ENCODE results near the gene FREY1. TPM values are rescaled to one million over a fixed set of nuclear protein-coding genes. Genes with fewer than 3 reads are reported as not detected.

Gene FREY1
- polyA plus RNA-seq, 1 donor (not counting 4 experiments of a cell fraction or from before 2014, with no cell fraction given): 0.25 TPM

- Histone ChIP-seq H3K9ac (ENCODE audit: control insufficient read depth, extremely low read depth, insufficient read depth, low read length) (no peak overlapping the region), H3K27ac (ENCODE audit: control insufficient read depth, insufficient read depth, low read length) (no peak overlapping the region), H3K4me3 (ENCODE audit: control insufficient read depth in 2 of 3, extremely low read depth in 1 of 3, insufficient read depth in 2 of 3, low read depth in 1 of 3, low read length in 3 of 3) (no peak overlapping the region), H3K9me3 (ENCODE audit: control insufficient read depth, low read depth, low read length) (no peaks in the 10 kb centered on the region), H3K79me2 (ENCODE audit: control insufficient read depth, insufficient read depth, low read length) (no peaks in the 10 kb centered on the region), H3K36me3 (ENCODE audit: control insufficient read depth in 2 of 2, extremely low read depth in 1 of 2, insufficient read depth in 2 of 2, low read length in 2 of 2) (peaks cover 6 to 18% of the 10 kb centered on the region in 2 experiments), H3K27me3 (ENCODE audit: control insufficient read depth, extremely low read depth, insufficient read depth, low read length) (no peaks in the 10 kb centered on the region), H3K4me2 (ENCODE audit: control insufficient read depth, extremely low read depth, insufficient read depth, low read depth, low read length) (no peak overlapping the region), H3K9me1 (ENCODE audit: control insufficient read depth, extremely low read depth, insufficient read depth, low read length) (no peaks in the 10 kb centered on the region), H2AFZ (ENCODE audit: control insufficient read depth, low read length) (no peak overlapping the region), H3K4me1 (ENCODE audit: control insufficient read depth, extremely low read depth, insufficient read depth, low read length) (no peaks in the 10 kb centered on the region), H4K20me1 (ENCODE audit: control insufficient read depth, extremely low read depth, insufficient read depth, low read length) (no peaks in the 10 kb centered on the region)
- DNase-seq (ENCODE audit: low read depth, low spot score): no peak
- FAIRE-seq: no peak
- dilution Hi-C loops (cut with MboI; ENCODE audit: extremely low pct_ligation_motif_present, low sequenced_read_pairs): no loop called here
- TF ChIP-seq EZH2 (IDR thresholded peaks at IDR 0.05; ENCODE audit: low read length): no peak
- no peak for TF ChIP-seq CTCF (optimal IDR thresholded peaks at IDR 0.05 in 1 of 3, IDR thresholded peaks at IDR 0.05 in 1 of 3, conservative IDR thresholded peaks at IDR 0.05 in 1 of 3; ENCODE audit: extremely low read depth in 1 of 3, insufficient read depth in 2 of 3, low read length in 3 of 3)
These were observed 41.3 kb upstream of the FREY1 start for GRCh38 chr11:45948356-45948755.

- FAIRE-seq (no peak), DNase-seq (ENCODE audit: low read depth, low spot score) (no peak)
- Histone ChIP-seq H3K9ac (ENCODE audit: control insufficient read depth, extremely low read depth, insufficient read depth, low read length) (no peak overlapping the region), H3K79me2 (ENCODE audit: control insufficient read depth, insufficient read depth, low read length) (no peaks in the 10 kb centered on the region), H3K4me3 (ENCODE audit: control insufficient read depth in 2 of 3, extremely low read depth in 1 of 3, insufficient read depth in 2 of 3, low read depth in 1 of 3, low read length in 3 of 3) (no peak overlapping the region), H4K20me1 (ENCODE audit: control insufficient read depth, extremely low read depth, insufficient read depth, low read length) (no peaks in the 10 kb centered on the region), H3K27ac (ENCODE audit: control insufficient read depth, insufficient read depth, low read length) (no peak overlapping the region), H3K9me3 (ENCODE audit: control insufficient read depth, low read depth, low read length) (no peaks in the 10 kb centered on the region), H3K36me3 (ENCODE audit: control insufficient read depth in 2 of 2, extremely low read depth in 1 of 2, insufficient read depth in 2 of 2, low read length in 2 of 2) (peaks cover 6 to 18% of the 10 kb centered on the region in 2 experiments), H3K27me3 (ENCODE audit: control insufficient read depth, extremely low read depth, insufficient read depth, low read length) (no peaks in the 10 kb centered on the region), H2AFZ (ENCODE audit: control insufficient read depth, low read length) (no peak overlapping the region), H3K4me1 (ENCODE audit: control insufficient read depth, extremely low read depth, insufficient read depth, low read length) (no peaks in the 10 kb centered on the region), H3K9me1 (ENCODE audit: control insufficient read depth, extremely low read depth, insufficient read depth, low read length) (no peaks in the 10 kb centered on the region), H3K4me2 (ENCODE audit: control insufficient read depth, extremely low read depth, insufficient read depth, low read depth, low read length) (no peak overlapping the region)
- TF ChIP-seq CTCF (optimal IDR thresholded peaks at IDR 0.05 in 1 of 3, IDR thresholded peaks at IDR 0.05 in 1 of 3, conservative IDR thresholded peaks at IDR 0.05 in 1 of 3; ENCODE audit: extremely low read depth in 1 of 3, insufficient read depth in 2 of 3, low read length in 3 of 3) (no peak), EZH2 (IDR thresholded peaks at IDR 0.05; ENCODE audit: low read length) (no peak)
- dilution Hi-C loops (cut with MboI; ENCODE audit: extremely low pct_ligation_motif_present, low sequenced_read_pairs): no loop called here
These were observed 40.8 kb upstream of the FREY1 start for GRCh38 chr11:45947885-45948284.
